ENCODE data around the gene SRPX. TPM values are rescaled to one million over a fixed set of nuclear protein-coding genes. Genes with fewer than 3 reads are reported as not detected.

SRPX gene
- total RNA-seq, 4 donors from 2014 or later = 250 to 432 (median 374) TPM

GRCh38 chrX:38108364-38108763 lies 112.3 kb downstream of the SRPX start:
- DNase-seq (ENCODE audit: low spot score) (no peak), ATAC-seq (ENCODE audit: low FRiP score) (peak; percentile 57)
- TF ChIP-seq, protein P1, sequence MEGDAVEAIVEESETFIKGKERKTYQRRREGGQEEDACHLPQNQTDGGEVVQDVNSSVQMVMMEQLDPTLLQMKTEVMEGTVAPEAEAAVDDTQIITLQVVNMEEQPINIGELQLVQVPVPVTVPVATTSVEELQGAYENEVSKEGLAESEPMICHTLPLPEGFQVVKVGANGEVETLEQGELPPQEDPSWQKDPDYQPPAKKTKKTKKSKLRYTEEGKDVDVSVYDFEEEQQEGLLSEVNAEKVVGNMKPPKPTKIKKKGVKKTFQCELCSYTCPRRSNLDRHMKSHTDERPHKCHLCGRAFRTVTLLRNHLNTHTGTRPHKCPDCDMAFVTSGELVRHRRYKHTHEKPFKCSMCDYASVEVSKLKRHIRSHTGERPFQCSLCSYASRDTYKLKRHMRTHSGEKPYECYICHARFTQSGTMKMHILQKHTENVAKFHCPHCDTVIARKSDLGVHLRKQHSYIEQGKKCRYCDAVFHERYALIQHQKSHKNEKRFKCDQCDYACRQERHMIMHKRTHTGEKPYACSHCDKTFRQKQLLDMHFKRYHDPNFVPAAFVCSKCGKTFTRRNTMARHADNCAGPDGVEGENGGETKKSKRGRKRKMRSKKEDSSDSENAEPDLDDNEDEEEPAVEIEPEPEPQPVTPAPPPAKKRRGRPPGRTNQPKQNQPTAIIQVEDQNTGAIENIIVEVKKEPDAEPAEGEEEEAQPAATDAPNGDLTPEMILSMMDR (IDR thresholded peaks at IDR 0.05) = no peak

DNA sequence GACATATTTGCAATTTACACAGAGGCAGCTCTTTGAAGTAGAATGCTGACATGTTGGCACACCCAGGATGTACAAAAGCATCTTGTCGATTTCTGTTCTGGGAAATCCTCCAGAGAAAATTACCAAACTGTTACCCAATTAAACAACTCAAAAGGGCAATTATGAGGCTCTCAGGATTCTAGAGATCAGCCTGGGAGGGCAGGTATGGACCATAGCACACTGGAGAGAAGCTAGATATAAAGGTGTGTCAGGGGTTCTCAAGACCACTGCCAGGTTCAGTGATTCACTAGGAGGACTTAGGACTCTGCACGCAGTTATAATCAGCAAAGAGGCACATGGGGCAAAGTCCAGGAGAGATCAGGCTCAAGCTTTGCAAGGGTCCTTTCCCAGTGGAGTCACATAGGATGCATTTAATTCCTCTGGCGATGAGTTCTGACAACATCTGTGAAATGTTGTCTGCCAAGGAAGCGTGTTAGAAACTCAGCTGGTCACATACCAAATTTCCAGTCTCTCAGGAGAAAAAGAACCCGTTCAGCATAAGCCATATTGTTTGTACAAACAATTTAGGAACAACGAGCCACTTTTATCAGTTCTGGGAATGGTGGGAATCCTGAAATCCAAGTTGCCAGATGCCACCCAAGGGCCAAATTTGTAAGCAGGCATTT lies 113.5 kb downstream of the SRPX start:
- ATAC-seq (ENCODE audit: low FRiP score) = no peak
- TF ChIP-seq, protein P1 (IDR thresholded peaks at IDR 0.05) = no peak

GRCh38 chrX:38105216-38105725 lies 115.4 kb downstream of the SRPX start:
- ATAC-seq (ENCODE audit: low FRiP score) (no peak), DNase-seq (ENCODE audit: low spot score) (no peak)
- TF ChIP-seq, protein P1 (IDR thresholded peaks at IDR 0.05) = no peak

More for the DNA sequence above, 113.5 kb downstream of the SRPX start:
- no peak for DNase-seq (ENCODE audit: low spot score)

DNA sequence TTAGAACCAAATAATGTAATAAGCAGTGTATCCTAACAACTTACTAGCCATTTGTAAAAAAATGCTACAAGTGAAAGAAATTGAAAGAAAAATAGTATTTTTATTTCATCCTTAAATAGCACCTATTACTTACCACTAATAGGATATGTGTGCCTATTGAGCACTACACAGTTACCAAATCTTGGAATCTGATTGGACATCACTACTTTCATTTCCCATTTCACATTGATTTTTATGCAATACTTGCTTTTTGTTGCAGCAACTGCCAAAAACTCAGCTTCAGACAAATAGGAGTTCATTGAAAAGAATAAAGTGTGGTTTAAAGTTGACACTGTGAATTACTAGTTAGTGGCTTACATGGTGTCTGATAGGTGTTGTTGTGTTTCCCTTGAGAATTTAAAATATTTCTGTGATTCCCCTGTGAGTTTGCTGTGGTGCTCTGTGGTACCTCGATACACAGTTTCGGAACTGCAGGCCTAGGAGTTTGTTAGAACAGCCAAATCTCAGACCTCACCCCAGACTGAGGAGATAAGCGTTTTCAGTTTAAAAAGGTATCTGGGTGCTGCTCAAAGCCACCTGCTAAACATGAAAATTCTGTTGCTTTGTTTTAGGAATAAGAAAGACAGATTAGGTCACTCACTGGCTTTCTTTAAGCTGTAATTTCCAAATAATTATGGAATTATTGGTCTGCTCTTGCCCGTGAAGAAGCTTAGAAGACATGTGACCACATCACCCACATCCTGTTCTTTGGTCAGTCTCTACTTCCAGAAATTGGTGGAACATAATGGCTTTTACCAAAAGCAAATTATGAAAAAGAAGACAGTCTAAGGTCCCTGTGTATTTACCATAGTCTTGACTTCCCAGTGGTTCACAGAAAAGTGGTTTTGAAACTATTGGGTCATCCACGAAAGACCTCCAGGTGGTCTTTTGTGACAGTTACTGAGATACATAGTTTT lies 116.5 kb downstream of the SRPX start:
- TF ChIP-seq, protein P1 (IDR thresholded peaks at IDR 0.05) = no peak
- ATAC-seq (ENCODE audit: low FRiP score) (no peak), DNase-seq (ENCODE audit: low spot score) (no peak)

DNA sequence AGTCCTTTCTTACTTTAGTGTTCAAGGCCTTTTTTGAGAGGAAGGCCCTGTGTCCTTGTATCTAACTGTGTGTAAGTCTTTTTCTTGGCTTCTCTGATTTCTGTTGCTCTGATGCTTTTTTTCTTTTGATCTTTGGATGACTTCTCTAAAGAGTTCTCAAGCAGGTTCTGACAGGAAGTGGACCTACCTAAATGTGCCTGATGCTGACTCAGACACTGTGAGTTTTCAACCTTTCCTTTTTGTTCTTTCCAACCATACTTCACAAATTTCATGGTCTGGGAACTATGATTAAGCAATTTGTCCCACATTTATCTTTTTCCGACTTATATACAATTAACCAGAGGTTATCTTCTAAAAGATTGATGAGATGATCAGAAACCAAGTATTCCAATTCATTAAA lies 117.8 kb downstream of the SRPX start:
- TF ChIP-seq, protein P1 (IDR thresholded peaks at IDR 0.05) = no peak
- ATAC-seq (ENCODE audit: low FRiP score) (peak; percentile 9), DNase-seq (ENCODE audit: low spot score) (no peak)

DNA sequence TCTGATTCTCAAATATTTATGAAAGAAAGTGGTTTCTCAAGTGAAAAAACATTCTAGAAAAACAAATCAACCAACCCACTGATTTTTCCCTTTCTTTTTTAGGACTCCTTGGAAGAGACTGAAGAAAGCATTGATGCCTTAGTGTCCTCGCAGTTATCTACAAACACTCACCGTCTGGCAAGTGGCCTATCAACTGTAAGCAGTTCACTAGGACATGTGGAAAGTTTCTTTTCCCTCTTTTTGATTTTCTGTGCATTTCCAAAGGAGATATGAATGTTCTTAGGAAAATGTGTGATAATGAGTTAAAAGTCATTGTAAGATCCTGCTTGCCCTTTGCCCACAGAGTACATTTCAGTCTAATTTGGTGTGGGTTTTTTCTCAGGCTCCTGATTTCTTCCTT lies 118.4 kb downstream of the SRPX start:
- ATAC-seq (ENCODE audit: low FRiP score) (no peak), DNase-seq (ENCODE audit: low spot score) (no peak)
- TF ChIP-seq, protein P1 (IDR thresholded peaks at IDR 0.05) = no peak
